Heart right ventricle (tissue), 16 donors: ENCODE results near the gene SLC35F3. TPM values are rescaled to one million over a fixed set of nuclear protein-coding genes. Genes with fewer than 3 reads are reported as not detected.

Source experiments
- ATAC-seq, 8 donors: fragments of 200-7000 bp; cut with Tn5 transposase; one replicate each; pipeline ENCODE4 v1.9.1; 2020; ENCODE audit warnings: mild to moderate bottlenecking in 8 of 8, moderate library complexity in 8 of 8, moderate number of reproducible peaks in 1 of 8
- DNase-seq, 2 donors: peaks; one replicate each; pipeline ENCODE4 v3.0.0-alpha.2; 2020
- H3K27ac ChIP-seq, 10 donors: fragments of 200-600 bp; sonication (generic) in 2 of 10; one replicate each; pipeline versions ENCODE4 v1.5.0 to v1.8.0; 2020 to 2022; ENCODE audit warnings: mild to moderate bottlenecking in 3 of 10
- H3K27me3 ChIP-seq, 7 donors: fragments of 200-600 bp; one replicate each; pipeline ENCODE4 v1.8.0; 2021 to 2022; ENCODE audit warnings: mild to moderate bottlenecking in 2 of 7
- H3K36me3 ChIP-seq, 9 donors: fragments of 200-600 bp; sonication (generic) in 1 of 9; one replicate each; pipeline versions ENCODE4 v1.5.0 to v1.8.0; 2020 to 2022; ENCODE audit warnings: mild to moderate bottlenecking in 2 of 9
- H3K4me1 ChIP-seq, 9 donors: fragments of 200-600 bp; sonication (generic) in 1 of 9; one replicate each; pipeline versions ENCODE4 v1.5.0 to v1.8.0; 2020 to 2022; ENCODE audit warnings: mild to moderate bottlenecking in 4 of 9
- H3K4me3 ChIP-seq, 10 donors: fragments of 200-600 bp; sonication (generic) in 2 of 10; one replicate each; pipeline versions ENCODE4 v1.5.0 to v1.8.0; 2020 to 2022; ENCODE audit warnings: mild to moderate bottlenecking in 7 of 10, moderate library complexity in 2 of 10
- H3K9me3 ChIP-seq, 11 donors: fragments of 200-600 bp in 10 of 11; sonication (generic) in 2 of 11; one replicate each; pipeline versions ENCODE4 v1.5.0 to v1.8.0; 2013 to 2022; ENCODE audit warnings: mild to moderate bottlenecking in 2 of 11, control low read depth in 1 of 11, moderate library complexity in 1 of 11
- WGBS, 2 donors: extraction: QIAGEN DNeasy Blood & Tissue Kit; methylation state at CpG; one replicate each; pipeline ENCODE4 v1.1.7; 2013; ENCODE audit warnings: inconsistent platforms in 1 of 2; 5-methylcytosine and 5-hydroxymethylcytosine counted together
- intact Hi-C, 10 donors: fragments of 100-400 bp; cut with DNase I; formaldehyde crosslinking; loops; one replicate each; pipeline versions ENCODE4 v1.11.1 to v1.14.2; 2022
- polyA plus RNA-seq, 2 donors: library from polyadenylated mRNA; stranded (reverse); fragments of 200-250 nt; gene quantifications; one replicate each; pipeline ENCODE4 v1.2.3, GENCODE V29; 2013
- total RNA-seq, 10 donors: library from RNA; stranded (reverse); fragmentation: NEBNext Ultra II Directional in 3 of 10; extraction: Animal tissue kit (Norgen Biotek cat#: 25700) in 3 of 10; gene quantifications; one replicate each; pipeline versions ENCODE4 v1.2.1 to v1.2.4, GENCODE V29; 2021 to 2023
- TF ChIP-seq, protein P1 (sequence below), 9 donors: fragments of 200-600 bp; sonication (generic) in 2 of 9; IDR thresholded peaks; one replicate each; pipeline versions ENCODE4 v1.5.0 to v1.8.0; 2021 to 2022; ENCODE audit warnings: antibody characterized with exemption in 9 of 9, mild to moderate bottlenecking in 5 of 9, moderate library complexity in 1 of 9
- donor health status: Arrhythmogenic right ventricular cardiomyopathy.
- donor health status: ischemic (EF 13 %, LVEDD 7.1; RV severe dilation, severe dysfunction).
- donor health status: healthy with polysubstance abuse.
- donor health status: DM: no; HTN: yes; CAD: no.
- donor health status: DM: no; HTN: no; CAD: no.
- donor health status: ischemic (EF 25% LVEDD 6.9; RV normal size, moderate dysfunction).
- donor health status: ischemic (EF 25% LVEDD 5.7; RV mildly dilated, moderate dysfunction).
- donor health status: healthy.
- donor health status: DM: yes; HTN: yes; CAD: no.
- donor health status: Ischemic cardiomyopathy.
- donor health status: ischemic (EF 35%, LVEDD 5.7; RV mildly dilated, moderate dysfunction).
- donor health status: nonischemic (EF 11% LVEDD 7.7; RV severe dilation, severe dysfunction).
- donor health status: DM: yes; HTN: yes; CAD: no.
- donor health status: PGD.
- donor health status: ischemic (EF 29% LVEDD 5.4; RV normal size, mild dysfunction).
- donor health status: nonischemic (EF 23%, LVEDD 6.1; RV moderate dilation, normal function).

The SLC35F3 gene
- total and polyA plus RNA-seq, 12 donors = 0.04 to 0.09 (median 0.09) TPM; not detected in 9

DNA sequence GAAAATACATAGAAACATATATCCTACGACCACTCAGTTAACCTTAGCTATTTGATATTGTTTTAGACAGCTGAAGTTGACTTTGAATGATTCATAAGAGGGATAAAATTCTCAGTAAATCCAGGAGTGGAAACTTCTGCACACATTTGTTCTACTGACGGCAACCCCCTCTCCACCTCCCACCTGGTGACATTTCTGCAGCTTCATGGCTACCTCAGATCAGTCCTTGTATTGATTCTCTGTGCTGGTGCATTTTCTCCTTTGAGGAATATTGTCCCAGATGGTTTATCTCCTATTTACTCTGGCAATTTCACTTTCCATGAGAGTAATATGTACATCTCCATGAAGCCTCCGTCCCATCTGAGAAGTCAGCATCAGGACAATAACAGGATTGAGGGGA is 411.1 kb downstream of the SLC35F3 start:
- no peak overlapping the region for H3K4me3 ChIP-seq
- peaks cover 0 to 81% (median 40%) of the 10 kb centered on the region in 7 donors for H3K27me3 ChIP-seq
- H3K4me1 ChIP-seq = peaks cover 0 to 4% (median 0%) of the 10 kb centered on the region in 9 donors
- TF ChIP-seq, protein P1, sequence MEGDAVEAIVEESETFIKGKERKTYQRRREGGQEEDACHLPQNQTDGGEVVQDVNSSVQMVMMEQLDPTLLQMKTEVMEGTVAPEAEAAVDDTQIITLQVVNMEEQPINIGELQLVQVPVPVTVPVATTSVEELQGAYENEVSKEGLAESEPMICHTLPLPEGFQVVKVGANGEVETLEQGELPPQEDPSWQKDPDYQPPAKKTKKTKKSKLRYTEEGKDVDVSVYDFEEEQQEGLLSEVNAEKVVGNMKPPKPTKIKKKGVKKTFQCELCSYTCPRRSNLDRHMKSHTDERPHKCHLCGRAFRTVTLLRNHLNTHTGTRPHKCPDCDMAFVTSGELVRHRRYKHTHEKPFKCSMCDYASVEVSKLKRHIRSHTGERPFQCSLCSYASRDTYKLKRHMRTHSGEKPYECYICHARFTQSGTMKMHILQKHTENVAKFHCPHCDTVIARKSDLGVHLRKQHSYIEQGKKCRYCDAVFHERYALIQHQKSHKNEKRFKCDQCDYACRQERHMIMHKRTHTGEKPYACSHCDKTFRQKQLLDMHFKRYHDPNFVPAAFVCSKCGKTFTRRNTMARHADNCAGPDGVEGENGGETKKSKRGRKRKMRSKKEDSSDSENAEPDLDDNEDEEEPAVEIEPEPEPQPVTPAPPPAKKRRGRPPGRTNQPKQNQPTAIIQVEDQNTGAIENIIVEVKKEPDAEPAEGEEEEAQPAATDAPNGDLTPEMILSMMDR (IDR thresholded peaks at IDR 0.05) = no peak
- no peaks in the 10 kb centered on the region for H3K9me3 ChIP-seq
- intact Hi-C loops = loop anchor here in 7 of 10 donors (10.0 kb wide), 4 partner anchors 101 to 201 kb away; no protein-coding TSS in a partner anchor
- 77 to 88% methylated on average over 3 of the region's 3 CpGs for WGBS, 2 donors
- ATAC-seq (no peak), DNase-seq (no peak)
- H3K36me3 ChIP-seq = no peaks in the 10 kb centered on the region
- H3K27ac ChIP-seq = peak overlapping the region in 1 of 10 donors; percentile 56

DNA sequence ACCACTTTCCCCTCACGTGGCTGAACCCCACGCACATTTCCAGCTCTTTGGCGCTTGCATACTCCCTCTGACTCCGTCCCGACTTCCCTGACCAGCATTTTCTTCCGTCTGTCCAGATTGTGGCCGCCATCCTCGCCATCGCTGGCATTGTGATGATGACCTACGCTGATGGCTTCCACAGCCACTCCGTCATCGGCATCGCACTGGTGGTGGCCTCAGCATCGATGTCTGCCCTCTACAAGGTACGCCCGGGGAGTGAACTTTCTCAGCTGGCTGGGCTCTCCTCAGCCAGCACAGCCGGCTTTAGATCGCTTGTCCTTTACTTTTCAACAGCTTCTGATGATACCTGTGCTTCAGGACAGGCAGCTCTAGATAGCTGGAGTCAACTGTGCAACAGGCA is 412.0 kb downstream of the SLC35F3 start:
- intact Hi-C loops = loop anchor here in 7 of 10 donors (10.0 kb wide), 4 partner anchors 102 to 202 kb away; no protein-coding TSS in a partner anchor
- no peaks in the 10 kb centered on the region for H3K36me3 ChIP-seq
- DNase-seq (no peak), ATAC-seq (no peak)
- TF ChIP-seq, protein P1 (IDR thresholded peaks at IDR 0.05) = no peak
- H3K4me1 ChIP-seq = peaks cover 0 to 4% (median 0%) of the 10 kb centered on the region in 9 donors
- no peak overlapping the region for H3K4me3 ChIP-seq
- H3K27me3 ChIP-seq = peaks cover 0 to 81% (median 49%) of the 10 kb centered on the region in 7 donors
- 75 to 87% methylated on average over 18 of the region's 18 CpGs for WGBS, 2 donors
- H3K9me3 ChIP-seq = no peaks in the 10 kb centered on the region
- H3K27ac ChIP-seq = peak overlapping the region in 1 of 10 donors; percentile 56

DNA sequence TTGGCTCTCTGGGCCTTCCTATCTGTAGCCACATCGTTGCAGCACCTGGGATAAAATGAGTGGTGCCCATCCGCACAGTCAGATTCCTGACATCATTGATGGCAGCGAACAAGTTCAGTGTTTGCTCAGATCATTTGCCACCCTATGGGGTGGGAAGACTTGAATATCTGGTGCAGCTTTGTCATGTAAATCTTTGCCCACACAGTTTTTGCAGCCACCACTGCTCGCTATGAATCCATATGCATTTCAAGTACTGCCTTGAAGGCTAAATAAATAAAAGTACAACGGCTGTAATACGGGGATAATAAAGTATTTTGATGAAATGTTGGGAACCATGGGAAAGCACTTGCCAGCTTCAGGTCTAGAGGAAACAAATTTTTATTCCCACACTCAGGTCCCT is 412.5 kb downstream of the SLC35F3 start:
- Histone ChIP-seq H3K9me3 (no peaks in the 10 kb centered on the region), H3K4me1 (peaks cover 0 to 4% (median 0%) of the 10 kb centered on the region in 9 donors), H3K36me3 (no peaks in the 10 kb centered on the region), H3K27me3 (peaks cover 0 to 82% (median 54%) of the 10 kb centered on the region in 7 donors), H3K4me3 (no peak overlapping the region), H3K27ac (peak overlapping the region in 1 of 10 donors; percentile 56)
- ATAC-seq (no peak), DNase-seq (no peak)
- TF ChIP-seq, protein P1 (IDR thresholded peaks at IDR 0.05) = no peak
- intact Hi-C loops = loop anchor here in 7 of 10 donors (10.0 kb wide), 4 partner anchors 102 to 202 kb away; no protein-coding TSS in a partner anchor
- 68 to 72% methylated on average over 6 of the region's 6 CpGs for WGBS, 2 donors

DNA sequence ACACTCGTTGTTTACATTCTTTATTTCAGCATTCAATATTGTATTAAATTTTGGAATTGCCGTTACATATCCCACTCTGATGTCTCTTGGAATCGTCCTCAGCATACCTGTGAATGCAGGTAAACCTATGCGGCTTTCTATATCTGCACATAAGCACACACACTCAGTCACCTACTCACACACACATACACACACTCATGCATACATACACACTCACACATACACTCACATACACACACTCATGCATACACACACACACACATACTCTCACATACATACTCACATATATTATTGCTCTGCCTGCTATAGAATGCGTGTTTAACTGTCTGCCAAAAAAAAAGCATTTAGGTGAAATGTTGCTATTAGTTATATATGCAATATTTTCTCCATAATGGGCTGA is 415.6 kb downstream of the SLC35F3 start:
- peaks cover 0 to 92% (median 81%) of the 10 kb centered on the region in 7 donors for H3K27me3 ChIP-seq
- intact Hi-C loops = loop anchor here in 1 of 10 donors (10.0 kb wide), 1 partner anchor 175 kb away; no protein-coding TSS in a partner anchor
- no peaks in the 10 kb centered on the region for H3K9me3 ChIP-seq
- no peak overlapping the region for H3K27ac ChIP-seq
- no peaks in the 10 kb centered on the region for H3K36me3 ChIP-seq
- ATAC-seq (no peak), DNase-seq (no peak)
- no peak overlapping the region for H3K4me3 ChIP-seq
- TF ChIP-seq, protein P1 (IDR thresholded peaks at IDR 0.05) = no peak
- peaks cover 0 to 4% (median 0%) of the 10 kb centered on the region in 9 donors for H3K4me1 ChIP-seq
- 84 to 88% methylated on average over 5 of the region's 5 CpGs for WGBS, 2 donors
